HAP-1 (cell line): ENCODE data around the gene GGPS1.
"Not testable (repeated sequence)": the region's sequence is repeated elsewhere in the genome, so short reads cannot be mapped to it uniquely, and the experiment has no call there.

ENCODE experiments used
- DNase-seq, 2 experiments: peaks; one replicate each; pipeline ENCODE4 v3.0.0-alpha.2; 2016 to 2020; ENCODE audit warnings: low spot score in 2 of 2
- H3K27me3 ChIP-seq: fragments of 250-450 bp; sonication (Bioruptor Pico); 2 replicates; pipeline ENCODE4 v1.5.1; 2020; ENCODE audit warnings: low read depth, mild to moderate bottlenecking, moderate library complexity
- H3K36me3 ChIP-seq: fragments of 250-450 bp; sonication (Bioruptor Pico); replicated peaks from 2 replicates; pipeline ENCODE4 v1.5.1; 2020; ENCODE audit warnings: mild to moderate bottlenecking
- H3K4me1 ChIP-seq: fragments of 250-450 bp; sonication (Bioruptor Pico); 2 replicates; pipeline ENCODE4 v1.5.1; 2020; ENCODE audit warnings: mild to moderate bottlenecking
- H3K4me3 ChIP-seq: fragments of 250-450 bp; sonication (Bioruptor Pico); 2 replicates; pipeline ENCODE4 v1.5.1; 2020; ENCODE audit warnings: mild to moderate bottlenecking, moderate library complexity
- H3K9me3 ChIP-seq: fragments of 250-450 bp; sonication (Bioruptor Pico); 2 replicates; pipeline ENCODE4 v1.5.1; 2020; ENCODE audit warnings: mild to moderate bottlenecking, moderate library complexity
- in situ Hi-C: fragments of 300-500 bp; cut with MboI; formaldehyde crosslinking; loops from 3 replicates; pipeline ENCODE4 v1.14.3; 2020; ENCODE audit warnings: low sequenced_read_pairs, inconsistent platforms, mixed read lengths

GGPS1 gene

GRCh38 chr1:235368428-235368827 lies 40.1 kb downstream of the GGPS1 start:
- peaks cover 5% of the 10 kb centered on the region for H3K4me1 ChIP-seq
- DNase-seq, result no peak
- no peaks in the 10 kb centered on the region for H3K9me3 ChIP-seq
- H3K4me3 ChIP-seq, result peak overlapping the region; percentile 89; the same call in 1 of the 2 replicates
- no peaks in the 10 kb centered on the region; the same call in 1 of the 2 replicates for H3K27me3 ChIP-seq
- H3K36me3 ChIP-seq, result no peaks in the 10 kb centered on the region
- in situ Hi-C loops, result no loop called here

GRCh38 chr1:235369802-235370201 lies 41.4 kb downstream of the GGPS1 start:
- no peak overlapping the region for H3K4me3 ChIP-seq
- DNase-seq, result no peak
- no peaks in the 10 kb centered on the region for H3K36me3 ChIP-seq
- H3K9me3 ChIP-seq, result no peaks in the 10 kb centered on the region
- in situ Hi-C loops, result no loop called here
- H3K27me3 ChIP-seq, result no peaks in the 10 kb centered on the region; the same call in 1 of the 2 replicates
- H3K4me1 ChIP-seq, result peaks cover 5% of the 10 kb centered on the region

- DNase-seq, result no peak
- in situ Hi-C loops, result no loop called here
These were observed 47.7 kb downstream of the GGPS1 start for GRCh38 chr1:235375919-235376605.

GRCh38 chr1:235378134-235378735 lies 49.9 kb downstream of the GGPS1 start:
- H3K4me3 ChIP-seq, H3K4me1 ChIP-seq, in situ Hi-C loops, H3K27me3 ChIP-seq, H3K9me3 ChIP-seq, DNase-seq: not testable (repeated sequence)
- H3K36me3 ChIP-seq, result peaks cover 20% of the 10 kb centered on the region

More at GRCh38 chr1:235375919-235376605, 47.7 kb downstream of the GGPS1 start:
- Histone ChIP-seq H3K4me3 (no peak overlapping the region), H3K9me3 (no peaks in the 10 kb centered on the region), H3K4me1 (no peaks in the 10 kb centered on the region), H3K27me3 (no peaks in the 10 kb centered on the region), H3K36me3 (peaks cover 13% of the 10 kb centered on the region)

- DNase-seq, in situ Hi-C loops: not testable (repeated sequence)
These were observed 53.8 kb downstream of the GGPS1 start for GRCh38 chr1:235381955-235382739.

GRCh38 chr1:235385633-235386032 lies 57.3 kb downstream of the GGPS1 start:
- in situ Hi-C loops, H3K36me3 ChIP-seq, H3K4me1 ChIP-seq, DNase-seq, H3K4me3 ChIP-seq, H3K27me3 ChIP-seq, H3K9me3 ChIP-seq: not testable (repeated sequence)

More at GRCh38 chr1:235381955-235382739, 53.8 kb downstream of the GGPS1 start:
- not testable (repeated sequence) for H3K4me3 ChIP-seq, H3K27me3 ChIP-seq, H3K4me1 ChIP-seq, H3K9me3 ChIP-seq
- H3K36me3 ChIP-seq, result peaks cover 14% of the 10 kb centered on the region

GRCh38 chr1:235391874-235392273 lies 63.5 kb downstream of the GGPS1 start:
- no peak overlapping the region for H3K4me3 ChIP-seq

More at GRCh38 chr1:235391874-235392273, 63.5 kb downstream of the GGPS1 start:
- H3K9me3 ChIP-seq, result no peaks in the 10 kb centered on the region
- in situ Hi-C loops, result no loop called here
- H3K27me3 ChIP-seq, result no peaks in the 10 kb centered on the region
- H3K4me1 ChIP-seq, result no peaks in the 10 kb centered on the region
- DNase-seq, result no peak
- H3K36me3 ChIP-seq, result no peaks in the 10 kb centered on the region
